Cortex of kidney (tissue), 1 donor: ENCODE results near the gene POU3F2.

Source experiments
- DNase-seq: peaks from one replicate; lab custom pipeline; 2025; lab: John Stamatoyannopoulos, UW

POU3F2 gene

DNA sequence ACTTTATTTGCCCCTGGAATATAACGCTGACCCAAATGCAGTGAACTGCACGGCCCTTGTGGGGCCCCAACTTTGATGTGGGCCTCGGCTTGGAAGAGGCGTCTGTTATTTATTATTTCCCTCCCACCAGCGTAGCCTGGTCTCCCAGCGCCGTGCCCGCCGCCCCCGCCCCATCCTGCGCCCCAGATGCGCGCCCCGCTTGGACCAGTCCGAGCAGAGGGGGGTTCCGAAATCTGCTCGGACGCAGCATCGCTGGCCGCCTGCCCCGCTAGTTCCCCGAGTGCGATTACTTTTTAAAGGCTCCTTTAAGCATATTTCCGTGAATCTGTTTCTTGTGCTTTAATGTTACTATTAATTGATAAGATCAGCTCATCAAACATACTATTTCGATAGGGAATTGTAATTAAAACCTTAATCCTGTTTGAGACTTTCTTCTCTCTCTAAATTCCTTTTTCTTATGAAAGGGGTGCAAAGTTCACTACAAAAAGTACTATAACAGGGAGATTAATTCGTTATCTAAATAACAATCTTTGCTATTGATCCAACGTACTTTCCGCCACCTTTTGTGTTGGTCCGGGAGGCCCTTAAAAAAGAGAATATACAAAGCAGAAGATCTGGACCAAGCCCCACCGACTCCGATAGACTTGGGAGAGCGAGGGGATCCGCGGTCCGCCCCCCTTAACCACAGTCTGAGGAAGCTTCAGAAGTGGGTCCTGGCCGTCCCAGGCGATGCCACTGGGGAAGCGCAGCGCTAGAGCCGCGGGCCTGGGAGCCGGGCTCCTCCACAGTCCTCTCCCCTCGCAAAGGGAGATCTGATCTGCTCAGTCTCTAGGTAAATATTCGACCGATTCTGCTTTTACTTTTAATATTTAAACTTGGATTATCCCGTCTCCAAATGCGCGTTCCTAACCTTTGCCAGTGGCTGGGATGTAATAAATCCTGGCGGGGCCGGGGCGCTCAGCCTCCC is 10.2 kb downstream of the POU3F2 start:
- no peak for DNase-seq

DNA sequence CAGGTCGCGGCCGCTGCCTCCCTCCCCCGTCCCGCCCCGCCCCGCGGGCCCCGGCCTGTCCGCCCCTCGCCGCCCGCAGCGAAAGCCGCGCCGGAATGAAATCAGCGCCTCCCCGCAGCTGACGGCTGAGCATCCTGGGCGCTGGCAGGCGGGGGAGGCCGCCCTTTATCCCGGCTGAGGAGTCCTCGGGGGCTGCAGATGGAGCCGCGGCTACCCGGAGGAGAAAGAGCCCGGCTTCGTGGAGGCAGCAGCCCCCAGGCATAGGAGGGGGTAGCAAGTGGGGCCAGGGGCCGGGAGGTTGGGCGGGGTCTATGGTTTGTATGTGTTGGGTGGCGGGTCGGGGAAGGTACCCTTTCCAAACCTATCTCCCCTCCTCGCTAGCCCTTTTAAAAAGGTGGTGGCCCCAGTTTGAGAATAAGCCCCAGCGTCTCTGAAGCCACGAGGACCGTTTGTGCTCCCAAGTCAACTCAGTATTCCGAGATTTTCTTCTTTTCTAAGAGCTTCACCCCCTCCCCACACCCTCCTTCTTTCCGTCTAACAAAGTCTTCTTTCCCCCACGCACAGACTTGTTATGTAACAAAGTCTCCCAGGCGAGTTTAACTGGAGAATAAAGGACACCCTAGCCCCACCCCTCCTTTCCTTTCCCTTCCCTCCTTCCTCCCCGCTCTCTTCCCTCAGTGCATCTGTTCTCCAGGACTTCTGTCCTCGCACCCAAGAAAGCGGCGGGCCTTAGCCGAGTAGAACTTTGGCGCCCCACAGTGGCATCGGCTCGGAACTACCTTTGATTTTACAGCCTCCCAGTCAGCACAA is 11.0 kb downstream of the POU3F2 start:
- no peak for DNase-seq

DNA sequence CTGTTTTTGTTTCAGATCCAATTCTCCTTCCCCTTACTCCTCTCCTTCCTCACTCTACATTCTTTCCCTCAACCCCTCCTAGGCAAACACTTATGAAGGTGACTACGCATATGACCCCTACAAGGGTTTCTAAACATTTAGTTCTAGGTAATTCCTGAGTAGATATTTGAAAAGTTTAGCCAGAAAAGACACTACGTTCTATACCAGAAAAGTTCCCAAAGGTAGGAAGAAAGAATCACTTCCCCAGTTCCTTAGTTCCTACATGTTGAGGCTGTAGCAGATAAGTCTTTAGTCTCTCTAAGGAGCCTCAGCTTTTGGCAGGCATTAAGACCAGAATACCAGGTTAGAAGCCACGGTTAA is 11.6 kb downstream of the POU3F2 start:
- no peak for DNase-seq

DNA sequence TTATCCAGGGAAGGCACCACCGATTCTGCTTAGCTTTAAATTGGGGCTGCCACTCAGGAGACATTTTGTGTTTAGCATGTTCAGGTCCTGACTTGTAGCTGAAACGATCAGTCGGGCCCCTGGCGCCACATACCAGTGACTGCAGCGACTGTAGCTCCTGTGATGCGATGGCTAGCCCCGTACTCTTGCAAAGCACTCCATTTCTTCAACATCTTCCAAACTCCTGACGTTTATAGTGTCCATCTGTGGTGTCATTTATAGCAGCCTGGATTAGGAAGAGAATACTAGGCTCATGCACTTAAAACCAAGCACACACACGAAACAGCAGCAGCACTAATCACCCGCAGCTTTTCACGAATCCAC is 13.0 kb downstream of the POU3F2 start:
- no peak for DNase-seq

DNA sequence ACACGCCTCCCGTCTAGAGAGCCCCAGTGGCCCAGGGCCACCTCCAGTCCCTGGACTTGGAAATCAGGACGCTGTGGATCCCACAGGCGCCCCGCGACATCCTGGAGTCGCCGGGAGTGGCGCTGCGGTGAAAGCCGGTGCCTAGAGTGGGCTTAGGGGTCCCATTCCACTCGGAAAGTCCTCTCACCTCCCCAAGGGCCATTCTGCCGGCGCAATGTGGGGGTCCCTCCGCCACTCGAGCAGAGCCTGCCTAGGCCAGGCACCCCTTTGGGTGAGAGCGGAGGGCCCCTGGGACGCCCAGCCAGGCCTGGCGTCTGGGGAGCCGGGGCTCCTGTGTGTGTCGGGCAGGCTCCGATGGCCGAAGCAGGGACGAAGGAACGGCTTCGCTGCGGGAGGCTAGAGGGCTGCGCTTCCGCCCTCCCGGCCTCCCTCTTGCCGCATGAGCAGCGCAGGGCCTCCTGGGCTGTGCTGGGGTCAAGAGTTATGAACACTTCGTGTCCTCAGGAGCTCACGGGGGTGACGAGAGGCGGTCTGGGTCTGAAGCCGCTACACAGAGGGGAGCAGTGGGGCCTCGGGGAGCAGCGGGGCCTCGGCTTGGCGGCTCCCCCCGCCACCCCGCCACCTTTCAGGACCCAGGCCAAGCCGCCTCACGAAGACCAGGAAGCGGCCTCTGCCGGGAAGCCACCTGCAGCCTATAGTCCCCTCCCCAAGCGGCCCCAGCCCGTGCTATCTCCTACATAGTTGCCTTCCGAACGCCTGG is 13.6 kb downstream of the POU3F2 start:
- DNase-seq = no peak

DNA sequence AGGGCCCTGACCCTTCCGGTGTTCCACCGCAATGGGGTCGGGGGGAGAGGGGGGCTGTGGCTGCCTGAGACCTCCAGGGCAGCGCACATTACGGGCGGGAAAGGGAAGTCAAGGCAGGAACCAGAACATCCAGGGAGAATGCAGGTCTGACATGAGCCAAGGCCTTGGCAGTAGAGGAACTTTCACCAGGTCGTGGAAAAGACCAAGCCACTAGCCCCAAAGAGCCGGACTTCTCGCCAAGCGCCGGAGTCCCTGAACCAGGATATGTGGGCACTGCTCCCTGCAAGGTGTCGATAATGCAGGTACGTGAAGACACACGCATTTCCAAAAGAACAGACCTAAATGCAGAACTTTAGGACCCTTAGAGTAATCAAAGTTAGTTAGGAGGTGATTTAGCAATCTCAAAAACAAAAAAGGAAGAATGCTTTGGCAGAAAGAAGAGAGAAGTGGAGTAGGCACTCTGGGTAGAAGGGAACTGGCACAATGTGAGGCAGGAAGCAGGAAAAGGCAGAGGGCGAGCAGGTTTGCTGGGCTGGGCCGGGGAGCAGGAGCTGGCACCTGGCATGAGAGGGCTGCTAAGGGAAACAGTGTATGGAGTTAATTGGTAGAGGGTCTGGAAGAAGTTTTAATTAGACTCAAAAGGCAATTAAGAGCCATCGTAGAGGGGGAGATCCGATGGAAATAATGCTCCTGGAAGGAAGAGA is 14.3 kb downstream of the POU3F2 start:
- no peak for DNase-seq

DNA sequence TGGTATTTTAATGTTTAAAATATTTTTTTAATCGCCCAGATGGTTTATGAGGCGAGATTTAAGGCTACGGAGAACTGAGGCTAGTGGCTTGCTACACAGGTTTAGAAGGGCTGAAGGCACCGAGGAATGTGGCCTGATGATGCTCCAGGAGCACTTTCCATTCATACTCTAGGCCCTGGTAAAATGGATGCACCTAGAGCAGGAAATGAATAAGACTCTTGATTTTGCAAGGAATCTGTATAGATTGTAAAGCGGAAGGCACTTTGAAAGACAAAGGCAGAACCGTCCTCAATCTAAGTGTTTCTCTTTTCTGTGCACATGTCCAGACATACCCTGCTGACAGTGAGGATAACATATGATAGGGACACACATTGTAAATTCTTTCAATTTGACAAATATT is 30.1 kb downstream of the POU3F2 start:
- no peak for DNase-seq

DNA sequence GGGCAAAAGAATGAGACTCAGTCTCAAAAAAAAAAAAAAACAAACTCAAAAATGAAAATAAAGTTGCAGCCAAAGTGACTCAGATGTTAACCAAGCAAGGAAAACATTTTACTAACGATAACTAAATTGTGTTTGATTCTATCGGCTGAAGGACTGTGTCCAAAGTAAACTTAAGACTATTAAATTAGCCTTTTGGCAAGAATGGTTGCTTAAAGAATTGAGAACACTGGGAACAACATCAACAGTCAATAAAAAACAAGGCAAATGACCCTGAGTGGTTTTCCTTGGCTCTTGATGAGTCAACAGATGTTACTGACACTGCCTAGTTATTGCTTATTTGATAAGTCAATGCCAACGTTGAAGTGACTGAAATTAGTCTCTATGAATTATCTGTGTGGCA is 36.7 kb downstream of the POU3F2 start:
- no peak for DNase-seq

DNA sequence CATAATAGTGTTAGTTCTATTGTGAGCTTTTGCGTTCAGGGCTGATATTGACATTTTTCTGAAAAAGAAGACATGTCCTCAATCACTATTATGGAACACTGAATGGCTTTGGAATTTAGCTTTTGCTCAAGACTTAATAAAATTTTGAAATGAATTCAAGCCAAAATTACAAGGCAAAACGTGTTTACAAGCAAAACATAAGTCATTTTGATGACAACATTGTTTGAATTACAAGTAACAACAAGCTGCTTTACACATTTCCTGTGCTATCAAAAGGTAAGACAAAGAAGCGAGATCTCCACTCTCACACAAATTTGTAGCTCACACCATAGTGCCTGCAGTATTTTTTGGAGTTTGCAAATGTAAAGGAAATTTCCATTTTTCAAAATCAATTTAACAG is 37.4 kb downstream of the POU3F2 start:
- no peak for DNase-seq

DNA sequence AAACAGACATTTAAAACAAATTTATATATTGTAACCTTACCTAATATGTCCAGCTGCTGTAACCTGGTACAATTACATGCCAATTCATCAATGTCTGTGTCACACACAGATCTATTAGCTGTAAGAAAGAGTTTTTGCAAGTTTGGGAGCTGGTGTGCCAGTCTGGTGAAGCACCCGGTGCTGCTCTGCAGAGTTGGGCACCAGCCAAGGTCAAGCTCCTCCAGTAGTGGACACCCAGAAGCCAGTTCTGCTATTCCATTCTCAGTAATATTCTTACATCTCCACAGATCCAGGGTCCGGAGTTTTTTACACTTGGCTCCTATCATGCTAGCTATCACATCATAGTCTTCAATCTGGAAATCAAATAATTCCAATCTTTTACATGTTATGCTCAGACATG is 41.0 kb downstream of the POU3F2 start:
- DNase-seq = no peak

DNA sequence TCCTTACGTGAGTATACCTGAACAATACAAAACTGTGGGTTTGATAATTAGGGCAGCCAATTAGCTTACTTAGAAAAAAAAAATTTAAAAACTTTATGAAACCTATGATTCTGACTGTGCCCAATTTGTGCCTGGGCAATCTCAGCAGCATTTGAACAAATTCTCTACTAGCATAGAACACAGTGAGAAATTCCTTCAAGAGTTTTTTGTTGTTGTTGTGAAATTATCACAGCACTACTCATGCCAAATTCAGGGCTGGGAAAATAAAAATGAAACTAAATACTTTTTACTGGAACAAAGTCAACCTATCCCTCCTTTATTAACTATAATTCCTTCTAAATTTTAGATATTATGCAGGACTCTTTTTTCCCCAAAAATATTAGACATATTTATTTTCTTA is 42.9 kb downstream of the POU3F2 start:
- DNase-seq = no peak

DNA sequence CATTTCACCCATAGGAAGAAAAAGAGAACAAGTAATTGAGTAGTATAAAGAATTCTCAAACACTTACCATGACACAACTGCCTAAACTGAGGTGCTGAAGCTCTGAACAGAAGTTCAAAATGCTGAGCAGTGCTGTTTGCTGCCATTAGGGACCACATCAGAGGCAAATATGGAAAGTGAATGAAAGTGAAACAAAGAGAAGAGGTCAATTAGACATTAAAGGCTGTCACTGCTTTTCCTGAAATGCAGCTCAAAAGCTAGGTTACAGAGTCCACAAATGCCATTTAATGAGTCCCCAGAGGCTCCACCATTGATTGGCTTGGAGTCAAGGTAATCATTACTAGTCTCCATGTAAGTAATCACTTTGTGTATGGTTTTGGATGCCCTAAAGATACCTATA is 46.1 kb downstream of the POU3F2 start:
- no peak for DNase-seq

DNA sequence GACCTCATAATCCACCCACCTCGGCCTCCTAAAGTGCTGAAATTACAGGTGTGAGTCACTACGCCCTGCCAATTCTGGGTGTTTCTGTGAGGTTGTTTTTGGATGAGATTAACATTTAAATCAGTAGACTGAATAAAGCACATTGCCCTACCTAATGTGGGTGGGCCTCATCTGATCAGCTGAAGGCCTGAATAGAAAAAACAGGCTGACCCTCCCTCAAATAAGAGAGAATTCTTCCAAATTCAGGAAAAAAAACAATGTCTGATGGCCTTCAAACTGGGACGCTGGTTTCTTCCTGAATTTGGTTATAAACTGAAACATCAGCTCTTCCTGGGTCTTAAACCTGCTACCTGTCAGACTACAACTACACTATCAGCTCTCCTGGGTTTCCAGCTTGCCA is 51.0 kb downstream of the POU3F2 start:
- no peak for DNase-seq

DNA sequence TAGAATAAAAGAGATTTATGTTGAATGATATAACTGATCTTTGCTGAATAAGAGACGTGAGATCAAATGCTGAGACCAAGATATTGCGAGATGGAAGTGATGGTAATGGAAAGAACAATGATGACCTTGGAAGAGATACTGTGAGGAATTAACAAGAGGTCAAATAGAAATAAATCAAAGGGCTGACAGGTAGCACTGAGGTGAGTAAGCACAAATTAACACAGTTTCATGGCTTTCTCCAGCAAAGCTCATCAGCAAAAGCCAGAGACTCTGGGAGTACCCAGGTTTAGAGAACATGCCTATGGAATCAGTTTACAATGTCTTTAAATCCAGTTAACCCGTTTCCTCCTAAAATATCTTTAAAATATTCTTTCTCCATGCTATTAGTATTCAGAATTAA is 53.3 kb downstream of the POU3F2 start:
- DNase-seq = no peak
